ENCODE data around the gene SAFB.

Gene SAFB

DNA sequence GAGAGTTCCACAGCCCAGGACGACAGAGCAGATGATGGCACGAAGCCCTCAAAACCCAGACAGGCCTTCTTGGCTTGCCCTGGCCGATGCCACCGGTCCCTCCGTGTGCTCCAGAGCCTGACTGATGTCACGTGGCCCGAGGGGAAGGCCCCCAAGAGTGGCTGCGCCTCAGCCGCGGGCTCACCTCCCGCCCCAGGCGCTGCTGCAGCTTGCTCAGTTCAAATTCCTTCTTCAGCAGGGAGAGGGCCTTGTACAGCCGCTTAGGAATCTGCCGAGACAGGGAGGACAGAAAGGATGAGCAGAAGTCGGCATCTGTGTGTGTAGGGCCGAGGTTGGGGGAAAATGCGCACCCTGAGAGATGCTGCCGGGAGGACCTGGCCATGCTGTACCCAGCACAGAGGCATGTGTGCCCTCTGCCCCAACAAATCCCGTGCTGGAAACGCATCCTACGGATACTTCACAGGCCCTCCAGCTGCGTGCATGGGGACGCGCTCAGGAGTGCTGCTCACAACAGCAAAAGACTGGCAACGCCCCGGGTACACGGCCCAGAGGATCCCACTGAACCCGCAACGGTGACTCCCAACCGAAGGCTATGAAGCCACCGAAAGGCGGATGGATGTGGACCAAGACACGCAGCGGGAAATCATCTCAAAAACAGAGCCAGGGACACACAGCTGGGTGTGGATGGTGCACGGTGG, 84.1 kb downstream of the SAFB start:
- DNase-seq: no peak
- Histone ChIP-seq H3K36me3 (ENCODE audit: control insufficient read depth, insufficient read depth, low read length) (peaks cover 58% of the 10 kb centered on the region), H3K27ac (ENCODE audit: insufficient read depth, low read length, poor library complexity, severe bottlenecking) (no peak overlapping the region), H3K4me3 (ENCODE audit: insufficient read depth, low read depth, low read length, poor library complexity, severe bottlenecking) (no peak overlapping the region), H3K4me1 (ENCODE audit: control insufficient read depth, insufficient read depth, low read length, poor library complexity, severe bottlenecking) (no peaks in the 10 kb centered on the region), H3K9me3 (ENCODE audit: control insufficient read depth, low read length) (no peaks in the 10 kb centered on the region), H3K27me3 (replicated peaks; ENCODE audit: control insufficient read depth, insufficient read depth, low read length, poor library complexity, severe bottlenecking) (no peaks in the 10 kb centered on the region)

DNA sequence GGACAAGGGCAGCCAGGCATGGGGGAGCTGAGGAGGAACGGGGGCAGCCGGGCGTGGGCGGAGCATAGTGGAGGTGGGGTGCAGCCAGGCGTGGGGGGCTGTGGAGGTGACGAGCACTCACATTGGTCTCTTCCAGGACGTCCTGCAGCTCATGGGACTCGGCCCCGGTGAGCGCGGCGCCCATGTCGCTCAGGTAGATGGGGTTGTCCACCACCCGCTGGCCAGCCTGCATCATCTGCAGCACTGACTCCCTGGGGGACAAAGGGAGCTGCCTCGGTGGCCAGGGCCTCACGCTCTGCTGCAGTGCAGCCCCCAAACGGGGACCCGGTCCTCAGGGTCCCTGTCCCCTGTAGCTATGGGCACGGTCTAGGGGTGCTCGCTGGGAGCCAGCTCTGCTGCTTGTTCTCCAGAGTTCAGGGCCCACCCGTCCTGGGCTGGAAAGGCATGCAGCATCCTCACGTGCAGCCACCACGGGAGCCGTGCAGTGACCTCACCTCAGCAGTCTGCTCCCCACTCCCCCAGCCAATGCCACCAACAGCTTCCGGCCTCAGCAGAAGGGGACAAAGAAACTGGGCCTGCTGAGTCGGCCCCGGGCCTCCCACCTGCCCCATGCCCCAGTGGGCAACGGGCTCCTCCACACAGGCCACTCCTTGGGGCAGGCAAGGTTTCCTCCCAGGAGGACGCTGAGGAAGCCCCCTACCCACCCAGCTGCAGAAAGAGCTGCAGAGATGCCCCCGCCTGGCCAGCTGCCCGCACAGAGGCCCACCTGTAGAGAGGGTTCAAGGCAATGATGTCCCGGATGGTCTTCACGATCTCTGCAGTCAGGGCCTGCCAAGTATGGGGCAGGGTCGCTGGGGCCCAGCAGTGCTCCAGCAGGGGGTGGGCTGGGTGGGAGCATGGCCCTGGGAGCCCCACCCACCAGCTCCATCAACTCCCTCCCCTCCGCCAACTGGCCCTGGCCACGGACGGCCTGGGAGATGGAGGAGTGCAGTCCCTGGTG, 85.0 kb downstream of the SAFB start:
- no peak overlapping the region for H3K27ac ChIP-seq (ENCODE audit: insufficient read depth, low read length, poor library complexity, severe bottlenecking)
- H3K9me3 ChIP-seq (ENCODE audit: control insufficient read depth, low read length): no peaks in the 10 kb centered on the region
- no peaks in the 10 kb centered on the region for H3K27me3 ChIP-seq (replicated peaks; ENCODE audit: control insufficient read depth, insufficient read depth, low read length, poor library complexity, severe bottlenecking)
- no peak for DNase-seq
- no peaks in the 10 kb centered on the region for H3K4me1 ChIP-seq (ENCODE audit: control insufficient read depth, insufficient read depth, low read length, poor library complexity, severe bottlenecking)
- H3K4me3 ChIP-seq (ENCODE audit: insufficient read depth, low read depth, low read length, poor library complexity, severe bottlenecking): no peak overlapping the region
- peaks cover 67% of the 10 kb centered on the region for H3K36me3 ChIP-seq (ENCODE audit: control insufficient read depth, insufficient read depth, low read length)

DNA sequence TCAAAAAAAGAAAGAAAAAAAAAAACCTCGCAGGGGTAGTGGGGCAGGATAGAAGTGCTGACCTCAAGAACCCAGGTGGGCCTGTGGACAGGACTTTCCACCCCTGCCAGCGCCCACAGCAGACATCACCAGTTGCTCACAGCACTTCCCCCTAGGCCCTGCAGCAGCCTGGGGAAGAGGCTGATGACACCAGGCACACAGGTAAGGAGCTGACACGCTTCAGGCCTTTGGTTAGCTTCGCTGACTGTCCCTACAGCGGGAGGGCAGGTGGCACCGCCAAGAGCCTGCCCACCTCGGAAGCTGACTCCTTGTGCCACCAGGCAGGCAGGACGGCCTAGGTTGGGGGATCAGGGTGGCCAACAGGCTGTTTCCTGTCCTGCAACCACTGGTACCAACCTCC, 88.1 kb downstream of the SAFB start:
- no peaks in the 10 kb centered on the region for H3K4me1 ChIP-seq (ENCODE audit: control insufficient read depth, insufficient read depth, low read length, poor library complexity, severe bottlenecking)
- H3K27ac ChIP-seq (ENCODE audit: insufficient read depth, low read length, poor library complexity, severe bottlenecking): no peak overlapping the region
- no peak for DNase-seq
- H3K36me3 ChIP-seq (ENCODE audit: control insufficient read depth, insufficient read depth, low read length): peaks cover 60% of the 10 kb centered on the region
- no peaks in the 10 kb centered on the region for H3K27me3 ChIP-seq (replicated peaks; ENCODE audit: control insufficient read depth, insufficient read depth, low read length, poor library complexity, severe bottlenecking)
- H3K9me3 ChIP-seq (ENCODE audit: control insufficient read depth, low read length): no peaks in the 10 kb centered on the region
- no peak overlapping the region for H3K4me3 ChIP-seq (ENCODE audit: insufficient read depth, low read depth, low read length, poor library complexity, severe bottlenecking)

DNA sequence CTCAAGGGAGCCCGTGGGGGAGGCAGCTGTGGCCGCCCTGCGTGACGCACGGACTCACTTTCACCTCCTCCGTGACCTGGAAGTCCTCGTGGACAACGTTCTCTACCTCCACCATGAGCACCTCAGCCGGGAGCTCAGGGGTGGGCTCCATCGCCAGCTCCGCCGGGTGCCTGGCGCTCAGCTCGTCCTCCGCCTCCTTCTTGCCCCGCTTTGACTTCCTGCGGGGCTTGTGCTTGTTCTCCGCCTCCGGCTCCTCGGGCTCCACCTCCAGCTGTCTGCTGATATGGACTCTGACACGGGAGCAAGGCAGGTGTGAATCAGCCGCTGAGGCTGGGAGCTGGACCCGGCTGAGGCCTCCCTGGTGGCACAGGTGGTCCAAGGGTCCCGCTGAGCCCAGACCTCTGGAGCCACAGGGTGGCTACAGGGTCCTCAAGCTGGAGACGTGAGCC, 88.9 kb downstream of the SAFB start:
- no peak overlapping the region for H3K27ac ChIP-seq (ENCODE audit: insufficient read depth, low read length, poor library complexity, severe bottlenecking)
- no peak overlapping the region for H3K4me3 ChIP-seq (ENCODE audit: insufficient read depth, low read depth, low read length, poor library complexity, severe bottlenecking)
- peaks cover 53% of the 10 kb centered on the region for H3K36me3 ChIP-seq (ENCODE audit: control insufficient read depth, insufficient read depth, low read length)
- no peaks in the 10 kb centered on the region for H3K9me3 ChIP-seq (ENCODE audit: control insufficient read depth, low read length)
- DNase-seq: no peak
- no peaks in the 10 kb centered on the region for H3K4me1 ChIP-seq (ENCODE audit: control insufficient read depth, insufficient read depth, low read length, poor library complexity, severe bottlenecking)
- H3K27me3 ChIP-seq (replicated peaks; ENCODE audit: control insufficient read depth, insufficient read depth, low read length, poor library complexity, severe bottlenecking): no peaks in the 10 kb centered on the region

DNA sequence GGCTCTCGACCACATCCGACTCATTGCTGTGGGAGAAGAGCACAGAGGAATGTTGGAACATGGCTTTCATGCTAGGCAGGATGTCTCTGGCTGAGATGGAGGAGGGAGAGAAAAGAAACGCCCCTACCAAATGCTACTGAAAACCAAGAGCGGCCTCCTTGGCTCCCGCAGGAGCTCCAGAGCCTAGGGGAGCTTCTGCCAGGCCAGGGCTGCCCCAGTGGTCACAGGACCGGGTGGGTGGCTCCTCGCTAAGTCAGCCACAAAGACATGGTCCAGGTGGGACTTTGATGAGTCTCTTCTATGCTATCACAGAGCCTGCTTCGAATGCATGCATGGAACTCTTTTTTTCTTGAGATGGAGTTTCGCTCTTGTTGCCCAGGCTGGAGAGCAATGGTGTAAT, 90.3 kb downstream of the SAFB start:
- no peaks in the 10 kb centered on the region for H3K27me3 ChIP-seq (replicated peaks; ENCODE audit: control insufficient read depth, insufficient read depth, low read length, poor library complexity, severe bottlenecking)
- peaks cover 40% of the 10 kb centered on the region for H3K36me3 ChIP-seq (ENCODE audit: control insufficient read depth, insufficient read depth, low read length)
- no peak overlapping the region for H3K27ac ChIP-seq (ENCODE audit: insufficient read depth, low read length, poor library complexity, severe bottlenecking)
- H3K4me1 ChIP-seq (ENCODE audit: control insufficient read depth, insufficient read depth, low read length, poor library complexity, severe bottlenecking): no peaks in the 10 kb centered on the region
- no peak overlapping the region for H3K4me3 ChIP-seq (ENCODE audit: insufficient read depth, low read depth, low read length, poor library complexity, severe bottlenecking)
- DNase-seq: no peak
- no peaks in the 10 kb centered on the region for H3K9me3 ChIP-seq (ENCODE audit: control insufficient read depth, low read length)

DNA sequence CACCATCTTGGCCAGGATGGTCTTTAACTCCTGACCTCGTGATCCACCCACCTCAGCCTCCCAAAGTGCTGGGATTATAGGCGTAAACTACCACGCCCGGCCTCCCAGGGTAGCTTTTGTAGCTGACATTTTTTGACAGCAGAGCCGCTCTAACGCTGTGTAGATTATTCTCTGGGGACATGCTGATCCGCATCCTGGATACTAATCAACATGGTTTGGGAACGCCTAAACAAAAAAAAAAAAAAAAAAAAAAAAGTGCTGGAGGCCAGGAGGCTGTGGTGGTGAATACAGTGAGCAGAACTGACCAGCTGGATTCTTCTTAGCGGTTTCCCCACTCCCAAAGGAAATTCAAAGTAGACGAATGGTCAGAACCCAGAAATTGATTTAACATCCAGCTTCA, 91.9 kb downstream of the SAFB start:
- Histone ChIP-seq H3K9me3 (ENCODE audit: control insufficient read depth, low read length) (no peaks in the 10 kb centered on the region), H3K4me1 (ENCODE audit: control insufficient read depth, insufficient read depth, low read length, poor library complexity, severe bottlenecking) (peaks cover 11% of the 10 kb centered on the region), H3K27ac (ENCODE audit: insufficient read depth, low read length, poor library complexity, severe bottlenecking) (no peak overlapping the region), H3K27me3 (replicated peaks; ENCODE audit: control insufficient read depth, insufficient read depth, low read length, poor library complexity, severe bottlenecking) (no peaks in the 10 kb centered on the region), H3K36me3 (ENCODE audit: control insufficient read depth, insufficient read depth, low read length) (peaks cover 40% of the 10 kb centered on the region), H3K4me3 (ENCODE audit: insufficient read depth, low read depth, low read length, poor library complexity, severe bottlenecking) (no peak overlapping the region)
- no peak for DNase-seq

DNA sequence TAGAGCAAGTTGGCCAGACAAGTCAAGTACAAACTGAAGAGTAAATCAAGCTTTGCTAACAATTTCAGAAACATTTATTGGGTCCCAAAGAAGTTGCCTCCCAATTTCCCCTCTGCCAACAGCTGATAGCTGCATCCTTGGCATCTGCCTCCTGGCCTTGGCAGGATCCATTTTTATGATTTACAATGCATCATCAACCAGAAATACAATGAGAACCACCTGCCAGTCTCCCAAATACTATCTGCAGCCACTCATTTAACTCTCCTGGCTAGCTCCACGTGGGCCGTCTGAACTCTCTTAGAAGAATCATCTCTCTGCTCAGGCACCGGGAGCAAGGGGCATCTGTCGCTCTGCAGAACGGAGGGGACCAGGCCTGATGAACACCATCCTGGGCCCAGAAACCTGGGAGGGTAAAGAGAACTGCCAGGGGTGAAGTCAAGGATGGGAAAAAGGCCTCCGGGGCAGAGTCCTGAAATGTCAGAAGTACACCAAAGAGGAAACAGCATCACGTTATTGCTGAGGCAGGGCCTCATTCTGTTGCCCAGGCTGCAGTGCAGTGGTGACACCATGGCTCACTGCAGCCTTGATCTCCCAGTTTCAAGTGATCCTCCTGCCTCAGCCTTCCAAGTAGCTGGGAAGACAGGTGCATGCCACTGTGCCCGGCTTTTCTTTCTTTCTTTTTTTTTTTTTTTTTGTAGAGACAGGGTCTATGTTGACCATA, 94.5 kb downstream of the SAFB start:
- Histone ChIP-seq H3K27ac (ENCODE audit: insufficient read depth, low read length, poor library complexity, severe bottlenecking) (no peak overlapping the region), H3K36me3 (ENCODE audit: control insufficient read depth, insufficient read depth, low read length) (peaks cover 19% of the 10 kb centered on the region), H3K4me1 (ENCODE audit: control insufficient read depth, insufficient read depth, low read length, poor library complexity, severe bottlenecking) (peaks cover 11% of the 10 kb centered on the region), H3K9me3 (ENCODE audit: control insufficient read depth, low read length) (no peaks in the 10 kb centered on the region), H3K4me3 (ENCODE audit: insufficient read depth, low read depth, low read length, poor library complexity, severe bottlenecking) (no peak overlapping the region), H3K27me3 (replicated peaks; ENCODE audit: control insufficient read depth, insufficient read depth, low read length, poor library complexity, severe bottlenecking) (no peaks in the 10 kb centered on the region)
- DNase-seq: no peak
